Trophoblast cell (in vitro differentiated cells and primary cell): ENCODE results near the gene SLIT1.

Source experiments
- DNase-seq, 2 donors: peaks; one replicate each; pipeline ENCODE4 v3.0.0-alpha.2; 2016
- H2AFZ ChIP-seq: 2 replicates; pipeline ENCODE4 v1.6.1; 2013; ENCODE audit warnings: low read length, moderate library complexity, mild to moderate bottlenecking; ENCODE audit not compliant: insufficient read depth, poor library complexity
- H2AK5ac ChIP-seq: 2 replicates; pipeline ENCODE4 v1.6.1; 2013; ENCODE audit warnings: mild to moderate bottlenecking, low read length
- H2BK120ac ChIP-seq: 2 replicates; pipeline ENCODE4 v1.6.1; 2013; ENCODE audit warnings: low read length, mild to moderate bottlenecking, moderate library complexity; ENCODE audit not compliant: insufficient read depth, poor library complexity
- H2BK12ac ChIP-seq: 2 replicates; pipeline ENCODE4 v1.6.1; 2013; ENCODE audit warnings: mild to moderate bottlenecking, low read length, moderate library complexity
- H2BK5ac ChIP-seq: 2 replicates; pipeline ENCODE4 v1.6.1; 2013; ENCODE audit warnings: low read length, low read depth, moderate library complexity, mild to moderate bottlenecking; ENCODE audit not compliant: poor library complexity
- H3K14ac ChIP-seq: 2 replicates; pipeline ENCODE4 v1.6.1; 2013; ENCODE audit warnings: mild to moderate bottlenecking, low read length
- H3K18ac ChIP-seq: 2 replicates; pipeline ENCODE4 v1.6.1; 2013; ENCODE audit warnings: mild to moderate bottlenecking, low read length
- H3K23ac ChIP-seq: 2 replicates; pipeline ENCODE4 v1.6.1; 2013; ENCODE audit warnings: low read length
- H3K27ac ChIP-seq: 2 replicates; pipeline ENCODE4 v1.5.1; 2013; ENCODE audit warnings: low read depth, mild to moderate bottlenecking, inconsistent platforms, low read length, moderate library complexity
- H3K27me3 ChIP-seq: 2 replicates; pipeline ENCODE4 v1.6.1; 2013; ENCODE audit warnings: inconsistent platforms, mild to moderate bottlenecking, low read length, moderate library complexity; ENCODE audit not compliant: insufficient read depth
- H3K36me3 ChIP-seq, 2 experiments: 1 replicate in 1 of 2; 2 replicates in 1 of 2; pipeline ENCODE4 v1.6.1; 2013; ENCODE audit warnings: low read length in 2 of 2, mild to moderate bottlenecking in 2 of 2, moderate library complexity in 1 of 2; ENCODE audit not compliant: insufficient read depth in 2 of 2, control insufficient read depth in 1 of 2
- H3K4ac ChIP-seq: 2 replicates; pipeline ENCODE4 v1.6.1; 2013; ENCODE audit warnings: low read depth, mild to moderate bottlenecking, low read length, moderate library complexity
- H3K4me1 ChIP-seq, 2 experiments: 1 replicate in 1 of 2; 2 replicates in 1 of 2; pipeline ENCODE4 v1.6.1; 2013; ENCODE audit warnings: low read length in 2 of 2, mild to moderate bottlenecking in 2 of 2, moderate library complexity in 1 of 2; ENCODE audit not compliant: insufficient read depth in 2 of 2, control insufficient read depth in 1 of 2
- H3K4me2 ChIP-seq: 2 replicates; pipeline ENCODE4 v1.6.1; 2013; ENCODE audit warnings: inconsistent platforms, mild to moderate bottlenecking, low read length, moderate library complexity
- H3K4me3 ChIP-seq: 2 replicates; pipeline ENCODE4 v1.5.1; 2013; ENCODE audit warnings: mild to moderate bottlenecking, low read depth, low read length, inconsistent platforms
- H3K79me1 ChIP-seq: one replicate; pipeline ENCODE4 v1.6.1; 2013; ENCODE audit warnings: low read length
- H3K79me2 ChIP-seq: 2 replicates; pipeline ENCODE4 v1.6.1; 2013; ENCODE audit warnings: low read length, mild to moderate bottlenecking; ENCODE audit not compliant: control insufficient read depth, insufficient read depth, poor library complexity
- H3K9ac ChIP-seq: 2 replicates; pipeline ENCODE4 v1.6.1; 2013; ENCODE audit warnings: mild to moderate bottlenecking, low read length
- H3K9me3 ChIP-seq: 2 replicates; pipeline ENCODE4 v1.6.1; 2013; ENCODE audit warnings: low read depth, mild to moderate bottlenecking, control low read depth, inconsistent platforms, low read length; ENCODE audit not compliant: insufficient read depth
- H4K12ac ChIP-seq: 2 replicates; pipeline ENCODE4 v1.6.1; 2013; ENCODE audit warnings: low read depth, mild to moderate bottlenecking, low read length, moderate library complexity
- H4K8ac ChIP-seq: 2 replicates; pipeline ENCODE4 v1.6.1; 2013; ENCODE audit warnings: low read depth, mild to moderate bottlenecking, low read length, moderate library complexity
- H4K91ac ChIP-seq: one replicate; pipeline ENCODE4 v1.6.1; 2013; ENCODE audit warnings: low read depth, mild to moderate bottlenecking, low read length, moderate library complexity
- WGBS: extraction: QIAGEN DNeasy Blood & Tissue Kit; methylation state at CpG from one replicate; pipeline ENCODE4 v1.1.7; 2013; ENCODE audit warnings: missing lambda C conversion rate; ENCODE audit not compliant: insufficient read length, insufficient coverage; ENCODE audit errors: extremely low coverage; 5-methylcytosine and 5-hydroxymethylcytosine counted together

SLIT1 gene

GRCh38 chr10:96968682-96969423, 216.9 kb downstream of the SLIT1 start:
- Histone ChIP-seq H3K4me2 (no peak overlapping the region), H2BK5ac (no peak overlapping the region), H3K27ac (no peak overlapping the region), H2BK12ac (no peak overlapping the region), H4K8ac (no peak overlapping the region), H4K91ac (no peak overlapping the region), H3K4me3 (no peak overlapping the region), H4K12ac (no peak overlapping the region), H2BK120ac (no peak overlapping the region), H3K9me3 (no peaks in the 10 kb centered on the region), H3K27me3 (no peaks in the 10 kb centered on the region), H2AFZ (no peak overlapping the region), H3K18ac (no peak overlapping the region), H3K36me3 (no peaks in the 10 kb centered on the region), H3K14ac (no peak overlapping the region), H3K4ac (no peak overlapping the region), H3K79me2 (no peaks in the 10 kb centered on the region), H3K23ac (no peak overlapping the region), H3K4me1 (no peaks in the 10 kb centered on the region), H3K9ac (no peak overlapping the region), H2AK5ac (no peak overlapping the region), H3K79me1 (peaks cover 1% of the 10 kb centered on the region)
- WGBS: no CpG with 5 or more reads among the region's 5 CpGs
- no peak for DNase-seq

DNA sequence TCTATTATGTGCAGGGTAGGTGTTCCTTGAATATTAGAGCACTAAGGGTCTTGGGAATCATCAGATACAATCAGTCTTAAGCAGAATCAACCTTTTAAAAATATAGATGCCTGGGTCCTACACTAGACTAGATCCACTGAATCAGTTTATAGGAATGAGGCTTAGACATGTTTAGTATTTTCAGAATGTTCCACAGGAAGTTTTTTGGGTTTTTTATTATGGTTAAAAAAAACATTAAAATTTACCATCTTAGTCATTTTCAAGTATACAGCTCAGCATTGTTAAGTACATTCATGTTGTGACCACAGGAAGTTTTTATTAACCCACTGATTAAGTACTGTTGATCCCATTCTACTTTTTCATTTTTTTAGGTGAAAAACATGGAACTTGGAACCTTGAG, 217.9 kb downstream of the SLIT1 start:
- Histone ChIP-seq H3K9me3 (no peaks in the 10 kb centered on the region), H3K36me3 (no peaks in the 10 kb centered on the region), H2AFZ (no peak overlapping the region), H3K23ac (no peak overlapping the region), H3K9ac (no peak overlapping the region), H3K27me3 (no peaks in the 10 kb centered on the region), H3K27ac (no peak overlapping the region), H3K79me1 (peaks cover 1% of the 10 kb centered on the region), H2BK5ac (no peak overlapping the region), H4K8ac (no peak overlapping the region), H2BK12ac (no peak overlapping the region), H3K4ac (no peak overlapping the region), H4K91ac (no peak overlapping the region), H2AK5ac (no peak overlapping the region), H3K18ac (no peak overlapping the region), H3K4me3 (no peak overlapping the region), H3K14ac (no peak overlapping the region), H4K12ac (no peak overlapping the region), H3K4me2 (no peak overlapping the region), H3K79me2 (no peaks in the 10 kb centered on the region), H3K4me1 (no peaks in the 10 kb centered on the region), H2BK120ac (no peak overlapping the region)
- DNase-seq: no peak

DNA sequence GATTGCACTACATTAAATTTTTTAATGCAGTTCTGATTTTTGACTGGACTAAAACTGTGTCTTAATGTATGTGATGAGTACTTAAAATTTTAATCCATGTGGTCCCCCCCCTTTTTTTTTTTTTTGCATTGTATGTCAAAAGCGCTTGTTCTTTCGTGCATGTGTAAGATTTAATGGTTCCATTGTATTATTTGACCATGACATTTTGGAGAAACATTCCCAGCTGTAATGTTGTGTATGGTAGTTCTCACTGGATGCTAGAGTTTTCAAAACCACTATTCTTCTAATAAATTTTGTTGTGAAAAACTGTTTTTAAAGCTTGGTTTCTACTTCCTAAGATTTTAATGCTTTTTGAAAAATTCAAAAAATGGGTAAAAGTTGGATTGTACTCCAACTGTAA, 221.6 kb downstream of the SLIT1 start:
- no peaks in the 10 kb centered on the region for H3K36me3 ChIP-seq
- no peak overlapping the region for H3K14ac ChIP-seq
- no peak overlapping the region for H3K4me3 ChIP-seq
- H3K79me1 ChIP-seq: peaks cover 1% of the 10 kb centered on the region
- WGBS: no CpG with 5 or more reads among the region's 2 CpGs
- H3K9me3 ChIP-seq: no peaks in the 10 kb centered on the region
- H3K79me2 ChIP-seq: no peaks in the 10 kb centered on the region
- no peak overlapping the region for H3K4me2 ChIP-seq
- no peaks in the 10 kb centered on the region for H3K4me1 ChIP-seq
- no peak overlapping the region for H4K8ac ChIP-seq
- no peak overlapping the region for H4K12ac ChIP-seq
- no peaks in the 10 kb centered on the region for H3K27me3 ChIP-seq
- H3K9ac ChIP-seq: no peak overlapping the region
- H2BK120ac ChIP-seq: no peak overlapping the region
- no peak overlapping the region for H3K18ac ChIP-seq
- H2BK12ac ChIP-seq: no peak overlapping the region
- H3K27ac ChIP-seq: no peak overlapping the region
- no peak overlapping the region for H3K23ac ChIP-seq
- no peak overlapping the region for H4K91ac ChIP-seq
- no peak overlapping the region for H2AFZ ChIP-seq
- DNase-seq: no peak
- no peak overlapping the region for H2AK5ac ChIP-seq
- no peak overlapping the region for H2BK5ac ChIP-seq
- H3K4ac ChIP-seq: no peak overlapping the region

GRCh38 chr10:96960872-96961271, 224.9 kb downstream of the SLIT1 start:
- Histone ChIP-seq H2BK120ac (no peak overlapping the region), H4K91ac (no peak overlapping the region), H3K4me3 (no peak overlapping the region), H3K9ac (no peak overlapping the region), H3K27ac (no peak overlapping the region), H3K18ac (no peak overlapping the region), H3K14ac (no peak overlapping the region), H3K4ac (no peak overlapping the region), H3K9me3 (no peaks in the 10 kb centered on the region), H3K4me1 (no peaks in the 10 kb centered on the region), H4K12ac (no peak overlapping the region), H2AFZ (no peak overlapping the region), H4K8ac (no peak overlapping the region), H2BK12ac (no peak overlapping the region), H3K79me1 (no peaks in the 10 kb centered on the region), H2BK5ac (no peak overlapping the region), H3K23ac (no peak overlapping the region), H3K79me2 (no peaks in the 10 kb centered on the region), H3K4me2 (no peak overlapping the region), H3K36me3 (no peaks in the 10 kb centered on the region), H3K27me3 (no peaks in the 10 kb centered on the region), H2AK5ac (no peak overlapping the region)
- no CpG with 5 or more reads among the region's 2 CpGs for WGBS
- no peak for DNase-seq
